ENCODE data around the gene TAF13.
"Not testable (repeated sequence)": the region's sequence is repeated elsewhere in the genome, so short reads cannot be mapped to it uniquely, and the experiment has no call there.

TAF13 gene

GRCh38 chr1:109091078-109091838 lies 15.5 kb upstream of the TAF13 start:
- DNase-seq (ENCODE audit: low spot score), result no peak

GRCh38 chr1:109090196-109091077 lies 14.6 kb upstream of the TAF13 start, which contains the start of gene TMEM167B:
Gene TMEM167B (plus strand): TSS chr1:109090764. CDS start chr1:109090873, 109 bp downstream.
- DNase-seq (ENCODE audit: low spot score), result peak; percentile 89

DNA sequence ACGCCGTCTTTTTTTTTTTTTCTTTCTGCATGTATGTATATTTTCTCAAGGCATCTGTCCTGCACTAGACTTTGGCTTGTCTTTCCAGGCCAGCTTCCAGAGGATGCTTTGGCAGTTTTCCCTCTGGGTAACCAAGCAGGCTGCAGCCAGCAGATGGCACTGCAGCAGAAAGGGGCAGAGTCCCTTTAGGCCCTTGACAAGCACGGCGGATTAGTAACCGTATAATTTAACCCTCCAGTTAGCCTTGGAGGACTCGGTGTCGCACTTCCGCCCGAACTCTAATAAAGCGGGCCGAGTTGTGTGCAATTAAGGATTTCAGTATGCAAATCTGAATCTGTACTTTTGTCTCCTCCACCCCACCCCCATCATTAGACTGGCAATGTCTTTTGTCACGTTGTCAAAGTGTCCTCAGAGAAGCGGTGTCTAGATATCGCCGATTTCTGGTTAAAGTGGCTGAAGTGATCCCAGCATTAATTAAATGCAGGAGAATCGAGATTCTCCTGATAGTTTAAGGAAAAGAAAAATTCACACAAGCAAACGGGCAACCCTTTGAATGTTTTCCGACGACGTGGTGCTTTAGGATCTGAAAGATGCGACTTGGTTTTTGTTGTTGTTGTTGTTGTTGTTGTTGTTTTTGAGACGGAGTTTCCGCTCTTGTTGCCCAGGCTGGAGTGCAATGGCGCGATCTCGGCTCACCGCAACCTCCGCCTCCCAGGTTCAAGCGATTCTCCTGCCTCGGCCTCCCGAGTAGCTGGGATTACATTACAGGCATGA lies 13.6 kb upstream of the TAF13 start:
- peak; percentile 45 for DNase-seq (ENCODE audit: low spot score)

GRCh38 chr1:109084563-109085517 lies 9.0 kb upstream of the TAF13 start:
- no peak for DNase-seq (ENCODE audit: low spot score)

DNA sequence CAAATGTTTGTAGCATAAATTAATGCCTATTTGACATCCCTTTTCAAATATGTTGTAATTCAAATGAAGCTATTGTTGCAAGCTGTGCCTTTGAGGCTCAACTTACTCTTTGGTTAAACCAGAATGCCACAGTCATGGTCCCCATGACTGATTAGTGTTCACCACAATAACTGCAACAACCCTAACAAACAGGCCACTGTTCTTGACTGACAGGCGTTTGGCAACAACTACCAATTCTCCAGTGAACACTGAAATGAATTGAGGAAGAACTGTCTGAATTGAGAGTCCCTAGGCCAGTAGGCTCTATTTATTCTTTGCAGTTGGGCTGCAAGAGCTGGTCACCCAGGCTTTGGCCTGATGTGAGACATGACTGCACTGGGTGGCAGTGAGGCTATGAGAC lies 8.1 kb upstream of the TAF13 start:
- DNase-seq (ENCODE audit: low spot score), result no peak

DNA sequence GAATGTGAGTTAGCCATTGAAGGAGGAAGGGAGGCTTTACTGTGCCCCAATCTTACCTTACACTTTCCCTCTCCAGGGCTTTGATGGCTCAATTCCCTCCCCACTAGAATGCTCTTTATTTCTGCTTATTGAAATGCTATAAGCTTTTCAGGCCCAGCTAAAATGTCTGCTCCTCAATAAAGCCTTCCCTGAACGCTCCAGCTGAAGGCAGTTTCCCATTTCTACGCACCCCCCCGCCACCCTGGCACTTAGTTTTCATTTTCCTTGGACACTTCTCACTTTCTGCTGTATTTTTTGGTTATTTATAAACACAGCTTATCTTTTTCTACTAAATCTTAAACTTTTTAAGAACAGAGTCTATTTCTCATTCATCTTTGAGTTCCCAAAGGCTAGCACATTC lies 7.7 kb upstream of the TAF13 start:
- DNase-seq (ENCODE audit: low spot score), result no peak

- DNase-seq (ENCODE audit: low spot score), result no peak
These were observed 4.8 kb upstream of the TAF13 start for GRCh38 chr1:109080441-109081082.

- no peak for DNase-seq (ENCODE audit: low spot score)
These were observed 3.4 kb upstream of the TAF13 start for GRCh38 chr1:109079240-109079622.

- DNase-seq (ENCODE audit: low spot score), result no peak
These were observed 2.5 kb upstream of the TAF13 start for GRCh38 chr1:109078317-109078716.

DNA sequence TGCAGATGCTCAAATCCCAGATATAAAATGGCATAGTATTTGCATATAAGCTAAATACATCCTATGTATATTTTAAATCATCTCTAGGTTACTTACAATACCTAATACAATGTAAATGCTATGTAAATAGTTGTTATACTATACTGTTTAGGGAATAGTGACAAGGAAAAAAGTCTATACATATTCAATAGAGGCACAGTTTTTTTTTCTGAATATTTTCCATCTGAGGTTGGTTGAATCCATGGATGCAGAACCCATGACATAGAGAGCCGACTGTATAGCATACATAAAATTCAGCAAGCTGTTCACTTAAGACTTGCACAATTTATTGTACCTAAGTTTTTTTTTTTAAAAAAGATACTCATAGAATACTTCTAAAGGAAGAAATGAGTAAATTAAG lies 6.5 kb downstream of the TAF13 start:
- no peak for DNase-seq (ENCODE audit: low spot score)

- no peak for DNase-seq (ENCODE audit: low spot score)
These were observed 7.9 kb downstream of the TAF13 start for GRCh38 chr1:109067883-109068282.

DNA sequence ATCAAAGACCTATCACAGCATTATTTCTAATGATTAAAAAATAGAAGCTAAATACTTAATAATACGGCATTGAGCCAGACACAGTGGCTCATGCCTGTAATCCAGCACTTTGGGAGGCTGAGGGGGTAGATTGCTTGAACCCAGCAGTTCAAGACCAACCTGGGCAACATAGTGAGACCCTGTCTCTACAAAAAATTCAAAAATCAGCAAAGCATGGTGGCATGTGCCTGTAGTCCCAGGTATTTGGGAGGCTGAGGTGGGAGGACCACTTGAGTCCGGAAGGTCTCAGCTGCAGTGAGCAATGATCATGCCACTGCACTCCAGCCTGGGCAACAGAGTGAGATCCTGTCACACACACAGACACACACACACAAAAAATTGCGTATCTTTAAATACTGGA lies 10.7 kb downstream of the TAF13 start:
- no peak for DNase-seq (ENCODE audit: low spot score)

DNA sequence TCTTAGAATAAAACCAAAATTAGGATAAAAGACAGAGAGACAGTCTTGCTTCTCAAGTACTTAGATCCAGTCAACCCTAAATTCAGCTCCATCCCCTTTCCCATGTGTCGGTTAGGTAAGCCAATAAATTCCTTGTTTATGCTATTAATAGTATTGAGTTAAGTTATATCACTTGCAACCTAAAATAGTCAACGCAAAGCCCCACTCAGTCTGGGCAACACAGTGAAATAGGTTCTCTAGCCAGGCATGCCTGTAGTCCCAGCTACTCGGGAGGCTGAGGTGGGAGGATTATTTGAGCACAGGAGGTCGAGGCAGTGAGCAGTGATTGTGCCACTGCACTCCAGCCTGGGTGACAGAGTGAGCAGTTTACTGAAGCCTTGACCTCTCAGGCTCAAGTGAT lies 14.6 kb downstream of the TAF13 start:
- no peak for DNase-seq (ENCODE audit: low spot score)

GRCh38 chr1:109060707-109061106 lies 15.1 kb downstream of the TAF13 start:
- no peak for DNase-seq (ENCODE audit: low spot score)

DNA sequence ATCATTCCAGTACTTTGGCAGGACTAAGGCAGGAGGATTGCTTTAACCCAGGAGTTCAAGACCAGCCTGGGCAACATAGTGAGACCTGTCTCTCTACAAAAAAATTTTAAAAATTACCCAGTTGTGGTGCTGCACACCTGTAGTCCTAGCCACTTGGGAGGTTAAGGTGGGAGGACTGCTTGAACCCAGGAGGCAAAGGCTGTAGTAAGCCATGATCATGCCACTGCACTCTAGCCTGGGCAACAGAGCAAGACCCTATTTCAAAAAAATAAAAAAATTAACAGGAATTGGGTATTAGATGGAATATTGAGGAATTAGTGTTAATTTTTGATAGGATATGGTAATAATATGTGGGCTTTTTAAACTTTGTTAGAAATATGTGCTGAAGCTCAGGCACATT lies 16.8 kb downstream of the TAF13 start:
- no peak for DNase-seq (ENCODE audit: low spot score)

- no peak for DNase-seq (ENCODE audit: low spot score)
These were observed 19.7 kb downstream of the TAF13 start for GRCh38 chr1:109056064-109056463.

- DNase-seq (ENCODE audit: low spot score), result not testable (repeated sequence)
These were observed 23.7 kb downstream of the TAF13 start for GRCh38 chr1:109052145-109052544.

- DNase-seq (ENCODE audit: low spot score), result no peak
These were observed 25.4 kb downstream of the TAF13 start for GRCh38 chr1:109050228-109050995.

DNA sequence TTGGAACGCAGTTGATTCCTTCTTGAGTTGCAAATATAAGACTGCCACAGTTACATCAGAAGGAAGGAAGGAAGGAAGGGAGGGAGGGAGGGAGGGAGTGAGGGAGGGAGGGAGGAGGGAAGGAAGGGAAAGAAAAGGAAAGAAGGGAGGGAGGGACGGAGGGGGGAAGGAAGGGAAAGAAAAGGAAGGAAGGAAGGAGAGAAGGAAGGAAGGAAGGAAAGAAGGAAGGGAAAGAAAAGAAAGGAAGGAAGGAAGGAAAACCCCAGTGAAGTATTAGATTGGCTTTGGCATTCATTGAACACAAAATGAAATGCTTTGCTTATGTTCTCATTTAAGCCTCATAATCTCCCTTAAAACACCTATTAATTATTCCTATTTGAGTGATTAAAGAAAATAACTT lies 27.5 kb downstream of the TAF13 start:
- no peak for DNase-seq (ENCODE audit: low spot score)

- no peak for DNase-seq (ENCODE audit: low spot score)
These were observed 28.5 kb downstream of the TAF13 start for GRCh38 chr1:109047339-109047738.

Data from CD4-positive, alpha-beta T cell treated with Interleukin-2 at 100 ng/mL for 4 hours (primary cell).